ENCODE measurements around the gene P2RX1.

The P2RX1 gene

DNA sequence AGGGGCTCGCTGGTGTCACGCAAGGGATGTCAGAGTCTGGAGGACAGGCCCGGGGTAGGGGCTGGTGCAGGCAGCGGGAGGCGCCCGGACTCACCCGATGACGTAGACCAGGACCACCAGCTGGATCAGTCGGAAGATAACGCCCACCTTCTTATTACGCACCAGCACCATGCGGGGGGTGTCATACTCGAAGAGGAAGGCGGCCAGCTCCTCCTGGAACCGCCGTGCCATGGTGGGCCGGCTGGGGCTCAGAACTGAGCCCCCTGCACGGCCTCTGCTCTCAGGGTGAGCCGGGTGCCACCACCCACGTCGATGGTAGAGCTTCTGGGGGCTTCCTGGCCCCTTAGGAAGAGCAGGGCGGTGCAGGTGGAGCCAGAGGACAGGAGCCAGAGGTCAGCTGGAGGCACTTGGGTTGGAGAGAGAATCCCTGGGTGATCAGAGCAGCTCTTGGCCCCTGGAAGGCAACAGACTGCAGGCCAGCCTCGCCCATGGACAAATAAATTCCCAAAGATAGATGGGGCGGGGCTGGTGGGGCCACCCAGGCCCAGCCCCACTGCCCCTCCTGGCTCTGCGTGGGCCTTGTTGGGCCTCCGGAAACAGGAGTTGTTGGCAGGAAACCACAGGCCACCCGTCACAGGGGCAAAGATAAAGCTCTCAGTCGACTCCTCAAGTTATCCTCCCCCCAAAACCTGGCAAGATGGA is at the start of gene P2RX1:
P2RX1 (minus strand) TSS at position 471 of the 702 bp plus-strand sequence; CDS start at position 231, 240 bp downstream.
- DNase-seq: no peak

- peak; percentile 14 for DNase-seq
Measured at GRCh38 chr17:3965118-3965800, 49.0 kb upstream of the P2RX1 start.

- no peak for DNase-seq
Measured at GRCh38 chr17:3964203-3965117, 48.2 kb upstream of the P2RX1 start, which contains the start of gene ATP2A3. ATP2A3 (minus strand) TSS chr17:3964437; CDS start chr17:3964291, 146 bp downstream.

DNA sequence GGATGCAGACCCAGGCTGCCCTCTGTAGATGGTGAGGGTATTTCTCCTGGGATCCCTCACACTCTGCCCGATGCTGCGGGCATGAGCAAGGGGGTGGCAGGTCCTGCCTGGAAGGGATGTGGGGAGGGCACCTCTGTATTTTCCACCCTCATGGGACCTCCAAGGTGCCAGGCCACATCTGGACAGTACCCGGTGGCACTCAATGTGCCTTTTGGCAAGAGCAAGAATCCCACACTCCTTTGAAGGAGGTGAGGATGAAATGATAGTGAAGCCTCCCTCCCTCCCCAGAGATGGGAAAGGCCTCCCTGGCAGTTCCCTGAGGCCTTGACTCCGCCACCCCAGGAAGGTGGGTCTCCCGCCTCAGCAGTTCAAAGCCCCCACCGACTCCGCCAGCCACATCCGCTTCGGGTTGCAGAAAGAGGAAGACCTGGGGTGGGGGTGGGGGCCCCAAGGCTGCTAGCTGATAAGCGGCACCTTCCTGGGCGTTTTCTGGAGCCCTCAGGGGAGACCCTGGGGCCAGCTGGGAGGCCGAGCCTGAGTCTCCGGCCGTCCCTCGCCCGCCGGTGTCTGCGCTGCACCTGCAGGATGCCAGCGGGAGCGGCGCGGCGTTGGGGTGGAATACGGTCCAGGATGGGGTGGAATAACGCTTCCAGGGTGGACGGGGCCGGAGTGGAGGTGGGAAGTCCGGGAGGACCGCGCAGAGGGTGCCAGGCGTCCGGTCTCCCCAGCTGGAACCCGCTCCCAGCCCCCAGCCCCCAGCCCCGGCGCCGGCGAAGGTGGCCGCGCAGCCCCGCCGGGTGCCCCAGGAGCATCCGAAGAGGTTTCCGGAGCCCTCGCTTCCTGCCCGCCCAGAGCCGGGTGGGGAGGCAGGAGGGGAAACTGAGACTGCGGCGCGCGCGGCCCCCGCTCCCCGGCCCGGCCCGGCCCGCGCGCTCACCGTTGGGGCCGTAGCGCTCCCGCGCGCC is 47.3 kb upstream of the P2RX1 start:
- DNase-seq: no peak

GRCh38 chr17:3962965-3963236 is 46.6 kb upstream of the P2RX1 start:
- DNase-seq: no peak

GRCh38 chr17:3962217-3962964 is 46.1 kb upstream of the P2RX1 start:
- no peak for DNase-seq

GRCh38 chr17:3961564-3962047 is 45.3 kb upstream of the P2RX1 start:
- no peak for DNase-seq

DNA sequence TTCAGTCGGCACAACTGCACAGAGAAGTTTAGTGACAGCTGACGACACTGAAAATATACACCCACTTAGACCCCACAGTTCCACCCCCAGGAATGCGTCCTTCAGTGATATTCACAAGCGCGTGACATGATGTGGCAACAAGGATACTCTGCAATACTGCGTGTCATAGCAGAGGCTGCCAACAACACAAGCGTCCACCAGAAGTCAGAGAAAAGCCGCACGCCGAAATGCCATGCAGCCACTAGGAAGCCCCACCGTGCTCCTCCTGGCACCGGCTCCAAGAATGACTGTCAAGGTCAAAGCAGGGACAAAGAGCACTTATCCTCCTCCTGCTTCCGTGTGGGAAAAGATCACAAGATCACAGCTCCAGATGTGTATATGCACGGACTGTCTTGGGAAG is 44.5 kb upstream of the P2RX1 start:
- DNase-seq: no peak

DNA sequence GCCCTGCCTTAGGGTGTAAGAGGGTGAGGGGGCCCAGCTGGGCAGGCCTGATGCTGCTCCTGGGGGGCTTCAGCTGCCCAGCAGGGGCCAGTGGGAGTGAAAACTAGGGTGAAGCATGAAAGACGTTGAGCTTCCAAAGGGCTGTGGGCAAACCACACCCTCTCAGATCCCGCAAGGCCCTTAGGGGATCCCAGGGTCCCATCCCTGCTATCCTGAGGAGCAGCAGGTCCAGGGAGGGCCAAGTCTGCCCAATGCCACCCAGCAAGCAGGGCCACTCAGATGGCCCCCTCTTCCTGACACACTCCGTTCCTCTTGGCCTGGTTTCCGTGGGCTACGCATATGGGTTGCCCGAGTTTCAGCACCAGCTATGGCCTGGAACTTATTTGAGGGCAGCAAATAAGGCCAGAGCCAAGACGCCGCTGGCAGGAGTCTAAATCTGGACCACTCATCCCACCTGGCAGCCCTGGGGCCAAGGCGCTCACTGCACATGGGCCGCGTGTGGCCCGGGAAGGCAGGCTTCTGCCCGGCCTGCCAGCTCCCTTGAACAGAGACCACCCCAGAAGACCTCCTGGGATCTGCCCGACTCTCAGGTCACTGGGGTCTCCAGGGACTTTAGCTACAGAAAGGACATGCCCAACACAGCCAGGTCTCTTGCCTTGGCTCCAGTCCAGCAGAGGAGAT is 43.8 kb upstream of the P2RX1 start:
- DNase-seq: no peak

GRCh38 chr17:3959295-3959899 is 43.1 kb upstream of the P2RX1 start:
- DNase-seq: peak; percentile 13

GRCh38 chr17:3957735-3958599 is 41.7 kb upstream of the P2RX1 start:
- DNase-seq: no peak

GRCh38 chr17:3956983-3957382 is 40.7 kb upstream of the P2RX1 start:
- DNase-seq: no peak

DNA sequence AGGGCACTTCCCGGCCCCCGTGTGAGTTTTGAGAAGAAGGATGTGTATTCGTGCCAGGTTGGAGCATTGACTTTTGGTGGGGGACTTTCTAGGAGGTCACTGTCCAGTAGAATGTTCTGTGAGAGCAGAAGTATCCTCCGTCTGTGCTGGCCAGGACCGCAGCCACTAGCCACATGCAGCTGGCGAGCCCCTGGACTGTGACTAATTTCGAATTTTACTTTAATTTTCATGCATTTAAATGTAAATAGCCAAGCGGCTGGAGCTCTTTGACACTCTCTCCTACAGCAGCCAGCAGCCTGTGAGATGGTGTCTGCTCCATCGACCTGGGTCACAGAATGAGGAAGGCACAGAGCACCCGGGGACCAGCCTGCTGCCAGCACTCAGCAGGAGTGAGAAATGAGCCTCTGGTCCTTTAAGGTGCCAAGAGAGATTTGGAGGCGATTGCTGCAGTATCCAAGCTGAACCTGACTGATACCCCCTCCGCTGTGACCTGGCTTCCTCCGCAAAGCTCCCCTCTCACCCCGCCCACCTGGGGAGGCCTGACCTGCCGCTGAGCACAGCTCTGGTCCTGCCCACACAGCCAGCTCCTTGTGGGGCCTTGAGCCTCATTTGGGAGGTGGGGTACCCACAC is 40.2 kb upstream of the P2RX1 start:
- no peak for DNase-seq

GRCh38 chr17:3955673-3955988 is 39.4 kb upstream of the P2RX1 start:
- DNase-seq: no peak

DNA sequence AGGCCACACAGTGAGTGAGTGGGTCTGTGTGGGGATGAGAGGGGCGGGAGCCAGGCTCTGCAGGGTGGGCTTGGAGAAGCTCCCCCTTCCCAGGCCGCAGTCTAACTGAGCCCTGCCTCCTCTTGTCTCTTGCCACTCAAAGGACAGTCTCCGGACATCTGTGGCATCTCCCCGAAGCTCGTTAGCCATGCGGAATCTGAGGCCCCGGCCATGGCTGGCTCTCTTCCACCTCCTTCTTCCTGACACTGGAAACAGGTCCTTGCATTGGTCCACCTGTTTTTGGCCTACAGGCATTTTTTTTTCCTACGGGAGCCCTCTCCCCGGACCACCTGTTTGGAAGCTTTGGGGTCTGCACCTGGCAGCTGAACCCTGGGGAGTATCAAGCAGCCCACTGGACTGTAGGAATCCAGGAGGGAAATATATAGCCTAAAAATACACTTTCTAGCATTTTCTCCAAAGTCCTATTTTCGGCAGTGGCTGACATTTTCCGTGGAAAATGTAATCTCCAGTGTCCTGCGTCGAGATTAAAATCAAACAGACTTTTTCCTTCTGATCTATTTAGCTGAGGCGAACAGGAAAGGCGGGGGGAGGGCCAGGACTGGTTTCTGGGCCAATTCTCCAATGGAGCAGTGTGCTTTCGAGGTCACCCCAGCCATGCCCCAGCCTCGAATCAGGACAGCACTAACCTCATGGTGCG is 38.9 kb upstream of the P2RX1 start:
- no peak for DNase-seq

DNA sequence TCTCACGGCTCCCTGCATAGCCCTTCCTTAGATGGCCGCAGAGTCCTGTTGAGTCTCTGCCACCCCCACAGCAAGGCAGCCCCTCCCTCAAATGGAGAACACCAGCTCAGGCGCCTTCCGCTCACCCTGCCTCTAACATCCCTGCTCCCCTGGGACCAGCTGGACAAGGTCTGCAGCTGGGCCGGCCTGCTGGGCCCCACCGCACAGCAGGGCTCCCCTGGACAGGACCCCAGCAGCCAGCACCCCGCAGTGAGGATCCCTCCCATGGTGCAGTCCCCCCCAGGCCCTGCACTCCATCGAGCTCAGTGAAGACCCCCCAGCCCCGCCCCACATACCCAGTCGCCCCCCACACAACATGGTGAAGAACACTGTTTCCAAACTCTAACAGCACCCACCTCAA is 37.8 kb upstream of the P2RX1 start:
- DNase-seq: no peak

DNA sequence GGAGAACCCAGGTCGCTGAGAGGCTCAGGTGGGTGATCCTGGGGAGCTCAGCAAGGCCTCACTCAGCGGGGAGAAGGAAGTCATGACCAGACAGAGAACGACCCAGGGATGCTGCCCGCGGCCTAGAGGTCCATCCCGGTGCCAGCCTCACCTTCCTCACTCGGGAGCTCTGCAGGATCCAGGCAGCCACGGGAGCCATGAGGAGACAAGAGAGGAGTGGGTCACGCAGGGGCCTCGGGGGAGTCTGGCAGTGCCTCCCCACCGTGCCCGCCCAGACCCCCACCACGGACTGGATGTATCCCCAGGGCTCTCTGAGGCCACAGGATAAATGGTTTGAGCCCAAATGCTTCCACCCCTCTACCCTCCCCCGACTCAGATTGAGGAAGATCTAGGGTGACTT is 37.3 kb upstream of the P2RX1 start:
- no peak for DNase-seq

DNA sequence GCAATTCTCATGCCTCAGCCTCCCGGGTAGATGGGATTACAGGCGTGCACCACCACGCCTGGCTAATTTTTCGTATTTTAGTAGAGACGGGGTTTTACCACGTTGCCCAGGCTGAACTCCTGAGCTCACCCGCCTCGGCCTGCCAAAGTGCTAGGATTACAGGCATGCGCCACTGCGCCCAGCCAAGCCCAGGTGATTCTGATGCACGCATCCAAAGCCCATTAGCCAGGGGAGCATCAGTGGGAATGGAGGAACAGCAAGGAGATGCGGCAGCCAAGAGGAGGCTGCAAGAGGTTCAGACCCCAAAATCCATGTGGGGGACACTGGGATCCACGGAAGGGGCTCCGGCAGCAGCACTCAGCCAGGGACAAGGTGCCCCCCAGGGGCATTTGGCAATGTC is 35.9 kb upstream of the P2RX1 start:
- no peak for DNase-seq

GRCh38 chr17:3951420-3951819 is 35.2 kb upstream of the P2RX1 start:
- no peak for DNase-seq
